WI38 (cell line): ENCODE data around the gene NAT10.
"Not testable (repeated sequence)": the region's sequence is repeated elsewhere in the genome, so short reads cannot be mapped to it uniquely, and the experiment has no call there.

ENCODE experiments used
- H3K4me3 ChIP-seq: 2 replicates; pipeline ENCODE4 v1.5.1; 2011; ENCODE audit warnings: low read depth, mild to moderate bottlenecking, control low read depth, low read length
- TF ChIP-seq, protein P1 (sequence below): IDR thresholded peaks from 2 replicates; pipeline ENCODE4 v1.5.1; 2012; ENCODE audit warnings: low read depth, mild to moderate bottlenecking, control low read depth, low read length

The NAT10 gene

DNA sequence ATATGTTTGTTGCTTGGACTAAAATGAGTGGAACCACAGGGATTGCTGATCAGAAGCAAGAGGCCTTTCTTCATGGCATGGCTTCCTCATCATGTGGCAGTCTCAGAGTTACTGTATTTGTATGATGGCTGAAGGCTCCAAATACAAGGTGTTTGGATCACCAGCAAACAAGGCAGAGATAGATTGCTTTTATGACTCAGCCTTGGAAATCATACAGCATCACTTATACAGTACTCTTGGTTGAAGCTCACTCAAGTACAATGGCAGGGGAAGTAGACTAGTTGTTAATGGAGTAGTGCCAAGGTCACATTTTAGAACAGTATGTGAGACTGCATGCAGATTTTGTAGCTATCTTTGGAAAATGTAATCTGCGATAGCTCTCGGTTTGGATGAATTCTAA lies 37.3 kb upstream of the NAT10 start:
- TF ChIP-seq, protein P1, sequence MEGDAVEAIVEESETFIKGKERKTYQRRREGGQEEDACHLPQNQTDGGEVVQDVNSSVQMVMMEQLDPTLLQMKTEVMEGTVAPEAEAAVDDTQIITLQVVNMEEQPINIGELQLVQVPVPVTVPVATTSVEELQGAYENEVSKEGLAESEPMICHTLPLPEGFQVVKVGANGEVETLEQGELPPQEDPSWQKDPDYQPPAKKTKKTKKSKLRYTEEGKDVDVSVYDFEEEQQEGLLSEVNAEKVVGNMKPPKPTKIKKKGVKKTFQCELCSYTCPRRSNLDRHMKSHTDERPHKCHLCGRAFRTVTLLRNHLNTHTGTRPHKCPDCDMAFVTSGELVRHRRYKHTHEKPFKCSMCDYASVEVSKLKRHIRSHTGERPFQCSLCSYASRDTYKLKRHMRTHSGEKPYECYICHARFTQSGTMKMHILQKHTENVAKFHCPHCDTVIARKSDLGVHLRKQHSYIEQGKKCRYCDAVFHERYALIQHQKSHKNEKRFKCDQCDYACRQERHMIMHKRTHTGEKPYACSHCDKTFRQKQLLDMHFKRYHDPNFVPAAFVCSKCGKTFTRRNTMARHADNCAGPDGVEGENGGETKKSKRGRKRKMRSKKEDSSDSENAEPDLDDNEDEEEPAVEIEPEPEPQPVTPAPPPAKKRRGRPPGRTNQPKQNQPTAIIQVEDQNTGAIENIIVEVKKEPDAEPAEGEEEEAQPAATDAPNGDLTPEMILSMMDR: no peak
- no peak overlapping the region for H3K4me3 ChIP-seq

DNA sequence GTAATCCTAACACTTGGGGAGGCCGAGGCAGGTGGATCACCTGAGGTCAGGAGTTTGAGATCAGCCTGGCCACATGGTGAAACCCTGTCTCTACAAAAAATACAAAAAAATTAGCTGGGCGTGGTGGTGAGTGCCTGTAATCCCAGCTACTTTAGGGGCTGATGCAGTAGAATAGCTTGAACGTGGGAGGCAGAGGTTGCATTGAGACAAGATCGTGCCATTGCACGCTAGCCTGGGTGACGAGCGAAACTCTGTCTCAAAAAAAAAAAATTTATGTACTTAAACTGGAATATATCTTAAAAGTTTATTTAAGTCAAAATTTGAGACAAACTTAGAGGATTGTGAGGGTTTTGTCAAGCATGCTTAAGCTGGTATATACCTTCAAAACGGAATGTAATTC lies 34.1 kb upstream of the NAT10 start:
- not testable (repeated sequence) for H3K4me3 ChIP-seq

DNA sequence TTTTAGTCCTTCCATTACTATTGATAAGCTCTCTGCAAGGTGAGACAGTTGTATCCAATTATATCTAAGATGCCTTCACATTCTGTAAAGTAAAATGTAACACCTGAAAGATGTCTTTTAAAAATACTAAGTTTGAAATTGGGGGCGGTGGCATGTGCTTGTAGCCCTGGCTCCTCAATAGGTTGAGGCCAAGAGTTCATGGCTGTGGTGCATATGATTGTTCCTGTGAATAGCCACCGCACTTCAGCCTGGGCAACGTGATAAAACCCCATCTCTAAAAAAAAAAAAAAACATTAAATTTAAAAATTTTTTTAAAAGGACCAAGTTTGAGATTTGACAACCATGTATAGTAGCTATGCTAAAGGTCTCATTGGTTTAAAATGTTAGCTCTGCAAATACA lies 33.4 kb upstream of the NAT10 start:
- TF ChIP-seq, protein P1: no peak
- no peak overlapping the region for H3K4me3 ChIP-seq

DNA sequence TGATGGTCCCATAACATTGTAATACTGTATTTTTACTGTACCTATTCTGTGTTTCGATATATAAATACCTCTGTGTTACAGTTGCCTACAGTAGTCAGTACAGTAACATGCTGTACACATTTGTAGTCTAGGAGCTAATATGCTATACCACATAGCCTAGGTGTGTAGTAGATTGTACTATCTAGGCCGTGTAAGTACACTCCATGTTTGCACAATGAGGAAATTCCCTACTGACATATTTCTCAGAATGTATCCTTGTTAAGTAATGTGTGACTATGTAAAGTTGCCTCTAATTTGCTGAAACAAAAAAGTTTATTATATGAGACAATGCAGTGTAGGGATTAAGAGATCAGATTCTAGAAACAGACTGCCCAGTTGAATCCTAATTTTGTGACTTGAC lies 32.6 kb upstream of the NAT10 start:
- no peak overlapping the region for H3K4me3 ChIP-seq
- TF ChIP-seq, protein P1: no peak

DNA sequence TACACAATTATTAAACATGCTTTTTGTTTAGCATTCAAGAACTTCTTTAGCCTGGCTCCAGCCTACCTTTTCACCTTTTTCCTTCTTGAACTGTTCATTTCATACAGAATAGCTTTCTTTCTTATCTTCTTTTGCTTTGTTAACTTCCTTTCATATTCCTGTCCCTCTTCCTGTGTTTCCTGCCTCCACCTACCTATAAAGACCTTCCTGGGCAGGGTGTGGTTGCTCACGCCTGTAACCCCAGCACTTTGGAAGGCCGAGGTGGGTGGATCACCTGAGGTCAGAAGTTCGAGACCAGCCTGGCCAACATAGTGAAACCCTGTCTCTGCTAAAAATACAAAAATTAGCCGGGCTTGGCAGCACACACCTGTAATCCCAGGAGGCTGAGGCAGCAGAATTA lies 31.0 kb upstream of the NAT10 start:
- H3K4me3 ChIP-seq: no peak overlapping the region
- TF ChIP-seq, protein P1: no peak

DNA sequence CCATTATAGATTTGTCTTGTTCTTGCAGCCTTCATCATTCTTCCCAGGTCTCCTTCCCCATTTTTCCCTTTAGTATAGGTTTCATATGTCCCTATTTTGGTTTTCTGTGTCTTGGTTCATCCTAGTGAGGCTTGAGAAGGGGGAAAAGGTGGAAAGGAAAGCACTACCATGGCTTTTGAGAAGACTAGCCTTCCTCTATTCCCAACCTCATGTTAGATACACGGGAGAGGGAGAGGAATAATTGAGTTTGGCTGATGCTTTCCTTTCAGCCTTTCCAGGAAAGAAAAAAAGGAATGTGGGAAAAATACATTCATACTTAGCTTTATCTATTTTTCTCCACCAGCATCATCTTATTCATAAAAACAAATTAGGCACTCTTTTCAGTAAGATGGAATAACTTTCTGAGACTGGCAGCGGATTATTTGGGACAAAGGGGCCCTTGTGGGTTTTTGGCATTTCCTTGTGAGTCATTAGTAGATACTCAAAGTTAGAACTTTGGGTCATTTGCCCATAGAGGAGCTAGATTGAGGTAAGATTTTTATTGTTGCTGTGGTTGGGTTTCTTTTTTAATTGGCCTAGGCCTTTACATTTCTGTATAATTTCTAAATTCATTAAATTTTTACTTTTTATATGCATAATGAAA lies 30.1 kb upstream of the NAT10 start:
- 0 out of 2 replicates have a peak overlapping the region, but pooled peaks have one; percentile 5 for H3K4me3 ChIP-seq

DNA sequence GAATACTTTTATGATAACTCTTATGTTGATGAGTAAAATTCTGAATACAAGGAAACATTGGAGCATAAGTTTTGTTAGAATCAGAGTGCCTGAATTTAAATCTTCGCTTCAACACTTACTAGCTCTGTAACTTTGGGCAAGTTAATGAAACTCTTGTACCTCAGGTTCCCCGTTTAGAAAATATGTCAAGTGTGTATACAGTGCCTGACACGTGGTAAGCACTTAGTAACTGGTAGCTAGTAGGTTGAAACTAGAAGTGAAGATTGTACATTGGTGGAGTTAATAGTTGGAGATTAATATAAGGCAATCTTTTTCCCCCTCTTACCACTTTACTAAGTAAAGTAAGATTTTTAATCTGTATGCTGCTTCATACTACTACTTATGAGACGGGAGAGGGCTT lies 24.8 kb upstream of the NAT10 start:
- H3K4me3 ChIP-seq: no peak overlapping the region
- TF ChIP-seq, protein P1: no peak

More for the DNA sequence above, 30.1 kb upstream of the NAT10 start:
- TF ChIP-seq, protein P1: no peak

DNA sequence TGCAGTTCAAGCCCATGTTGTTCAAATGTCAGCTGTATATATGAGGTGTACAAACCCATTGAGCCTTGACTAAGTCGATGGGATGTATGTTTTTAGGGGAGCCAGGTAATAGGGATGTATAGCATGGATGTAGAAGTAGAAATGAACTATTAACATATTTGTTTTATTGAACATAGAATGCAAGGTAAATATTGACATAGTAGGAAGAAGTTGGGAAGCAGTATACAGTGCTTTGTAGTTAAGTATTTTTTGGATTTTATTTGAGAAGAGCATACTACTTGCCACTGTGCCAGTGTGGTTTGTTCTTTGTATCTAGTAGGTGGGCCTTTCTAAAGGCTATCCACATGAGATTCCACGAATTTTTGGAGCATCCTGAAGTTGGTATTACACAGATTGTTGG lies 20.8 kb upstream of the NAT10 start:
- TF ChIP-seq, protein P1: no peak
- no peak overlapping the region for H3K4me3 ChIP-seq
